Sigmoid colon (tissue), 7 donors: Measurements from ENCODE around the gene TAS2R40. TPM values are rescaled to one million over a fixed set of nuclear protein-coding genes. Genes with fewer than 3 reads are reported as not detected.

Experiments
- DNase-seq: peaks from one replicate; pipeline ENCODE4 v3.0.0-alpha.2; 2019
- H3K27ac ChIP-seq, 4 donors: fragments of 200-600 bp; sonication (generic); one replicate each; pipeline ENCODE4 v1.5.1; 2016 to 2019; ENCODE audit warnings: mild to moderate bottlenecking in 1 of 4
- H3K27me3 ChIP-seq, 3 donors: fragments of 200-600 bp; sonication (generic); one replicate each; pipeline ENCODE4 v1.5.1; 2019; ENCODE audit warnings: mild to moderate bottlenecking in 1 of 3
- H3K36me3 ChIP-seq, 4 donors: fragments of 200-600 bp; sonication (generic); one replicate each; pipeline ENCODE4 v1.5.1; 2016 to 2019
- H3K4me1 ChIP-seq, 4 donors: fragments of 200-600 bp; sonication (generic); one replicate each; pipeline ENCODE4 v1.5.1; 2017 to 2019
- H3K4me3 ChIP-seq, 4 donors: fragments of 200-600 bp; sonication (generic); one replicate each; pipeline ENCODE4 v1.5.1; 2017 to 2019; ENCODE audit warnings: mild to moderate bottlenecking in 2 of 4, moderate library complexity in 1 of 4
- H3K9me3 ChIP-seq, 4 donors: fragments of 200-600 bp in 3 of 4; sonication (generic) in 3 of 4; one replicate each; pipeline versions ENCODE4 v1.5.1 to v1.6.1; 2013 to 2019
- EP300 ChIP-seq, 4 donors: sonication (generic); formaldehyde crosslinking; IDR thresholded peaks; one replicate each; pipeline ENCODE4 v1.6.1; 2017; ENCODE audit warnings: antibody characterized with exemption in 4 of 4
- POLR2A ChIP-seq, 2 donors: fragments of 450-650 bp; IDR thresholded peaks; one replicate each; pipeline ENCODE4 v1.6.1; 2016; ENCODE audit warnings: antibody characterized with exemption in 2 of 2, mild to moderate bottlenecking in 2 of 2, moderate library complexity in 2 of 2
- POLR2AphosphoS5 ChIP-seq, 4 donors: sonication (generic); formaldehyde crosslinking; IDR thresholded peaks; one replicate each; pipeline ENCODE4 v1.6.1; 2017; ENCODE audit warnings: antibody characterized with exemption in 4 of 4
- WGBS, 2 donors: extraction: QIAGEN DNeasy Blood & Tissue Kit; methylation state at CpG; one replicate each; pipeline ENCODE4 v1.1.7; 2013; 5-methylcytosine and 5-hydroxymethylcytosine counted together
- intact Hi-C: fragments of 100-400 bp; cut with DNase I; formaldehyde crosslinking; loops from one replicate; pipeline ENCODE4 v1.15.1; 2023
- polyA plus RNA-seq, 3 donors: library from polyadenylated mRNA; stranded (reverse); fragments of 200-250 nt; gene quantifications; one replicate each; pipeline ENCODE4 v1.2.3, GENCODE V29; 2013
- total RNA-seq, 4 donors: library from RNA; depleted of rRNA; stranded (reverse); fragments of >200 nt; gene quantifications; one replicate each; pipeline ENCODE4 v1.1.0, GENCODE V29; 2016
- TF ChIP-seq, protein P1 (sequence below), 4 experiments: fragments of 450-650 bp in 3 of 4; fragments of 200-600 bp in 1 of 4; IDR thresholded peaks; one replicate each; pipeline ENCODE4 v1.5.1; 2016 to 2019; ENCODE audit warnings: antibody characterized with exemption in 4 of 4, mild to moderate bottlenecking in 3 of 4, moderate library complexity in 2 of 4
- donor health status: healthy with polysubstance abuse.
- donor health status: Bipolar disorder and iron deficiency.
- donor health status: healthy.

The TAS2R40 gene
- total and polyA plus RNA-seq, 7 donors: not detected

DNA sequence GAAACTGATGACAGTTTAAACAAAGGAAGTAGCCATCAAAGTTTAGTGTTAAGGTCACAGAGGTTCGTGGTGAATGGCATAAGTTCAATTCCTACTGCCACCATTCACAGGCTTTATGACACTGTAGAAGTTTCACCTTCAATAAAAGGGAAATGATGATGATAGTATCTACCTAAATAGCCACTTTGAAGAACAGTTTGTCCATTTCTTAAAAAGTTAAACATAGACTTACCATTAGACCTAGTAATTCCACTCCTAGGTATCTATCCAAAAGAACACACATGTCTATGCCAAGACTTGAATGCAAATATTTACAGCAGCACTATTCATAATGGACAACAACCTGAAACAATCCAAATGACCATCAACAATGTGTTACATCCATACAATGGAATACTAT is 22.5 kb downstream of the TAS2R40 start:
- DNase-seq: no peak
- 3 to 33% methylated on average over 1 of the region's 1 CpG for WGBS, 2 donors
- no peak overlapping the region for H3K4me3 ChIP-seq
- no peaks in the 10 kb centered on the region for H3K27me3 ChIP-seq
- no peaks in the 10 kb centered on the region for H3K9me3 ChIP-seq
- H3K36me3 ChIP-seq: no peaks in the 10 kb centered on the region
- intact Hi-C loops: no loop called here
- no peaks in the 10 kb centered on the region for H3K4me1 ChIP-seq
- no peak overlapping the region for H3K27ac ChIP-seq
- TF ChIP-seq, protein P1, sequence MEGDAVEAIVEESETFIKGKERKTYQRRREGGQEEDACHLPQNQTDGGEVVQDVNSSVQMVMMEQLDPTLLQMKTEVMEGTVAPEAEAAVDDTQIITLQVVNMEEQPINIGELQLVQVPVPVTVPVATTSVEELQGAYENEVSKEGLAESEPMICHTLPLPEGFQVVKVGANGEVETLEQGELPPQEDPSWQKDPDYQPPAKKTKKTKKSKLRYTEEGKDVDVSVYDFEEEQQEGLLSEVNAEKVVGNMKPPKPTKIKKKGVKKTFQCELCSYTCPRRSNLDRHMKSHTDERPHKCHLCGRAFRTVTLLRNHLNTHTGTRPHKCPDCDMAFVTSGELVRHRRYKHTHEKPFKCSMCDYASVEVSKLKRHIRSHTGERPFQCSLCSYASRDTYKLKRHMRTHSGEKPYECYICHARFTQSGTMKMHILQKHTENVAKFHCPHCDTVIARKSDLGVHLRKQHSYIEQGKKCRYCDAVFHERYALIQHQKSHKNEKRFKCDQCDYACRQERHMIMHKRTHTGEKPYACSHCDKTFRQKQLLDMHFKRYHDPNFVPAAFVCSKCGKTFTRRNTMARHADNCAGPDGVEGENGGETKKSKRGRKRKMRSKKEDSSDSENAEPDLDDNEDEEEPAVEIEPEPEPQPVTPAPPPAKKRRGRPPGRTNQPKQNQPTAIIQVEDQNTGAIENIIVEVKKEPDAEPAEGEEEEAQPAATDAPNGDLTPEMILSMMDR (IDR thresholded peaks at IDR 0.05): no peak

DNA sequence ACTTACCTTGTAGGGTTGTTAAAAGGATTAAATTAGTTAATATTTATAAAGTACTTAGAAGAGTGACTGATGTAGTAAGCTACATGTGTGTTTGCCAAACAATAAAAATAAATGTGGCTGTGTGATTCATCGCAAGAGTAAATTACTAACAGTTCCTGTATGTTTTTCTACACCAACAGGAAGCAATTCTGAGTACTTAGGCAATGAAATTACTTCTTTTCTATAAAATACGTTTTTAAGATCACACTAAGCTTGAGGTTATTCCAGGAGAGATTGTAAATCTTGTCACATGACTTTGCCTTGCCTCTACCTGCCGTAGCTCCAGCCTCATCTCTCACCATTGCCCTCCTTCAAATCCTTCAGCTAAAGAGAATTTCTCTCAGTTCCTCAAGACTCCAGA is 23.3 kb downstream of the TAS2R40 start:
- Histone ChIP-seq H3K4me1 (no peaks in the 10 kb centered on the region), H3K4me3 (no peak overlapping the region), H3K9me3 (no peaks in the 10 kb centered on the region), H3K27me3 (no peaks in the 10 kb centered on the region), H3K36me3 (no peaks in the 10 kb centered on the region), H3K27ac (no peak overlapping the region)
- intact Hi-C loops: no loop called here
- TF ChIP-seq POLR2A (IDR thresholded peaks at IDR 0.05) (no peak), POLR2AphosphoS5 (IDR thresholded peaks at IDR 0.05) (no peak), EP300 (IDR thresholded peaks at IDR 0.05) (no peak)
- TF ChIP-seq, protein P1 (IDR thresholded peaks at IDR 0.05): no peak
- 10 to 33% methylated on average over 3 of the region's 3 CpGs for WGBS, 2 donors
- DNase-seq: no peak

DNA sequence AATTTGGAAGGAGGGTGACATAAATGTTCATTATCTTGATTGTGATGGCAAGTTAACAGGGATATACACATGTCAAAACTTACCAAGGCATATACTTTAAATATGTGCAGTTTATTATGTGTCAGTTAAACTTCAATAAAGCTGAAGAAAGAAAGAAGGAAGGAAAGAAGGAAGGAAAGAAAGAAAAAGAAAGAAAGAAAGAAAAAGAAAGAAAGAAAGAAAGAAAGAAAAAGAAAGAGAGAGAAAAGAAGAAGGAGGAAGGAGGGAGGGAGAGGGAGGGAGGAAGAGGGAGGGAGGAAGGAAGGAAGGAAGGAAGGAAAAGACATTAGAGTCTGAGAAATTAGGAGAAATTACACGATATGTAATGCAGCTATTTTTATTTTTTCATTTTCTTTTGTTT is 25.5 kb downstream of the TAS2R40 start:
- DNase-seq: no peak
- Histone ChIP-seq H3K27ac (no peak overlapping the region), H3K27me3 (no peaks in the 10 kb centered on the region), H3K36me3 (no peaks in the 10 kb centered on the region), H3K4me3 (no peak overlapping the region), H3K4me1 (no peaks in the 10 kb centered on the region), H3K9me3 (no peaks in the 10 kb centered on the region)
- no peak for TF ChIP-seq POLR2A (IDR thresholded peaks at IDR 0.05)
- TF ChIP-seq EP300 (IDR thresholded peaks at IDR 0.05): no peak
- TF ChIP-seq, protein P1 (IDR thresholded peaks at IDR 0.05): no peak
- 48 to 61% methylated on average over 1 of the region's 1 CpG for WGBS, 2 donors
- intact Hi-C loops: no loop called here

DNA sequence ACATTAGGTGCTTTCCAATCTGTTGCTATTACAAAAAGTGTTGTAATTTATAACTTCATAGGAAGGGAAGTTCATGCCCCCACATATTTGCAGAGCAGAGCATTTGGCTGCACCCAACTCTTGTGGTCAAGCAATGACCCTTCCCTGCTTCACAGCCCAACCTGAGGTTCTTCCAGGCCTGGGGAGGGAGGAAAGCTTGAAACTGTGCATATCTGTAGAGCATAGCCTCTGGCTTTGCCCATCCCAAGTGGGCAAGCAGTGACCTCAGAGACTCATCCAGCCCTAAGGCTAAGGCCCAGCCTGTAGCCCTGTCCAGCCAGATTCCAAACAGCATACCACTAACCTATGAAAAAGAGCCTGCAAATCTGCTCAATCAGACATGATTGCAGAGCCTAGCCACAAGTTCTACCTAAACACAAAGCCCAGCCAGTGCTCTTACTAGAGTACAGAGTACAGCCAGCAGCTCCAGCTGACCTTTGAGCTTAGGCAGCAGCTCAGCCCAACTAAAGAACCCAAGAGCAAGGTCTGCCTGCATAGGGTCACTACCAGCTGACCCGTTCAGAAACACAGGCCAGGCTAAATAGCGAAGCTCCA is 27.0 kb downstream of the TAS2R40 start:
- Histone ChIP-seq H3K27ac (no peak overlapping the region), H3K36me3 (no peaks in the 10 kb centered on the region), H3K4me1 (no peaks in the 10 kb centered on the region), H3K4me3 (no peak overlapping the region), H3K9me3 (peaks cover 0 to 2% (median 0%) of the 10 kb centered on the region in 4 donors), H3K27me3 (no peaks in the 10 kb centered on the region)
- TF ChIP-seq, protein P1 (IDR thresholded peaks at IDR 0.05): no peak
- TF ChIP-seq POLR2A (IDR thresholded peaks at IDR 0.05) (no peak), EP300 (IDR thresholded peaks at IDR 0.05) (no peak), POLR2AphosphoS5 (IDR thresholded peaks at IDR 0.05) (no peak)
- whole genome bisulfite sequencing, 2 donors: 69 to 89% methylated on average over 2 of the region's 2 CpGs
- DNase-seq: no peak
- intact Hi-C loops: no loop called here

DNA sequence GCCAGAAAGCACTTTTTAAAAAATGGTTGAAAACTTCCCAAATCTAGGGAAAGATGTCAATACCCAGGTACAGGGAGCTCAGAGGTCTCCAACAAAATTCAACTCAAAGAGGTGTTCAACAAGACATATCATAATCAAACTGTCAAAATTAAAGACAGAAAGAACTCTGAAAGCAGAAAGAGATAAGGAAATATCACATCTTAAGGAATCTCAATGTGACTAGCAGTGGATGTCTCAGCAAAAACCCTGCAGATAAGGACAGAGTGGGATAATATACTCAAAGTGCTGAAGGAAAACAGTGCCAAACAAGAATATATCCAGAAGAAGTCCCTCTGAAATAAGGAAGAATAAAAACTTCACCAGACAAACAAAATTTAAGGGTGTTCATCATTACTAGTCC is 28.4 kb downstream of the TAS2R40 start:
- TF ChIP-seq POLR2AphosphoS5 (IDR thresholded peaks at IDR 0.05) (no peak), EP300 (IDR thresholded peaks at IDR 0.05) (no peak), POLR2A (IDR thresholded peaks at IDR 0.05) (no peak)
- TF ChIP-seq, protein P1 (IDR thresholded peaks at IDR 0.05): no peak
- Histone ChIP-seq H3K4me3 (no peak overlapping the region), H3K27ac (no peak overlapping the region), H3K4me1 (no peaks in the 10 kb centered on the region), H3K9me3 (peaks cover 0 to 4% (median 0%) of the 10 kb centered on the region in 4 donors), H3K36me3 (no peaks in the 10 kb centered on the region), H3K27me3 (no peaks in the 10 kb centered on the region)
- DNase-seq: no peak
- intact Hi-C loops: no loop called here
